Inflammatory macrophage treated with lipopolysaccharide for 1 hour (primary cell): ENCODE results near the gene GNG2.

Experiments used
- DNase-seq, 2 donors: peaks; one replicate each; pipeline ENCODE4 v3.0.0-alpha.2; 2020 to 2022

The GNG2 gene

DNA sequence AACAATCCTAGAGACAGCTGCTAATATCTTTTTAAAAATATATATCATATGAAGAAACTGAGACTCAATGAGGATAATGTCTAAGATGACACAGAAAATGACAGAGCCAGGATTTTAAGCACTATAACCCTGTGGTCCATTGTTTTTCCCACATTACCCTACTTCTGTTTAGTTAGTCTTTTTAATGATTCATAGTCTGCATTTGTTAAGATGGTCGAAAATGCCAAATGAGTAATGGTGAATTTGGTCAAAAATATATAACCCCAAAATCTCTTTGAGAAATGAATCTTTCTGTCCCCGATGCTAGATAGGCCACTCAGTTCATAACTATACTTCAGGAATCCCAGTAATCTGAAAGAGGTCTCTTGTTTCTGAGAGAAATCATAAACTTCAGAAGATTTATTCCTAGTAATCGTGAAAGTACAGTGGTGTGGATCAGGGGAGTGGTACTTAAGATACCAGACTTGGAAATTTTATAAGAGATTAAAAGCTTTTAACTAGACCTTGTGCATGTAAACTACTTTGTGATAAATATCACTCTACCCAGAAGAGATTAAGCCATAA, 139.7 kb downstream of the GNG2 start:
- no peak for DNase-seq

DNA sequence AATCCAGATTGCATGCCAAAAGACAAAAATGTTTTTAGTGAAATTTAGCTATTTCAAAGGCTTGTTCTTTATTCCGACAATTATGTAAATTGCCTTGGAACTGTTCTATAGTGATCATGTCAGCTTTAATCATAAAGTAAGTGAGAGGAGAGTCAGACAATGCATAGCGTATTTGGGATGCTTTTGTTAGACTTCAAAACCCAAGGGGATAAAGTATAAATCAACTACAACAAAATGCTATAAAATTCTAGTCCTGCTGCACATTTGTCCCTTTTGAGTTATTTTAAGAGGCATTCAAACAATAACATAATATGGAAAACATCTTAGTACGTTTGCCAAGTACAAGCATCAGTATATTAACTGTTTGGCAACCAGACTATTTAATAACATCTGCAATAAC, 140.3 kb downstream of the GNG2 start:
- no peak for DNase-seq

DNA sequence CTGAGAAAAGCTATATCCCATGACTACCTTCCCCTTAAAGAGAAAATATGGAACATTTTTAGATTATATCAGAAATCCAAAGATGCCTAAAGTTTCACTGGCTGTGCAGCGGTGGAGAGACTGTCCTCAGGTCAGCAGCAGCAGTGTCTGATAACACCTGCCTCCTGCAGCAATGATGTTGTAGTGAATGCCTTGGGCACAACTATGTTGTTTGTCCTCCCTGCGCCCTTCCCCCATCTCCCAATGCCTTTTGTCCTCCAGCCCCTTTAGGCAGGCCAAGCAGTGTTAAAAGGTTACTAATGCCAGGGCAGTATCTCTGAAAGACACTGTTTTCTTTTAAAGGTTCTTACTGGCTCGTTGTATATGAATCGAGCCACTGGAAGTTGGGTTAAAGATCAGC, 142.1 kb downstream of the GNG2 start:
- no peak for DNase-seq

DNA sequence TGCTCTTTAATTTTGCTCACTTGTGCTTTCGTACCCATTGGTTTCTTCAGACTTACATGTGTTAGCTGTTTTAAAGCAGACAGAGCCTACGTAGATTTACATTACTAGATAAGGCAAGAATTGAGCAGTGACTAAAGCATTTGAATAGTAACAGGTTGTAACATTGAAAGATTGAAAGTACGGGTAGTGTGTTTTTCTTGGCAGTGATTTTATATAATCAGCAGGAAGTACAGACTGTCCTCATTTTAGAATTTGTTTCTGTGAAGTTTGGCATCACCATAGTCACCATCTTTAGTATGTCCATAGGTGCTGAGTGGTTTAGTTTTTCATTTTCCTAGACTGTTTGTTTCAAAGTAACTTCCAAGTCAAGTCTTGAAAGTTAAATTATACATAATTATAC, 142.9 kb downstream of the GNG2 start:
- DNase-seq = no peak

DNA sequence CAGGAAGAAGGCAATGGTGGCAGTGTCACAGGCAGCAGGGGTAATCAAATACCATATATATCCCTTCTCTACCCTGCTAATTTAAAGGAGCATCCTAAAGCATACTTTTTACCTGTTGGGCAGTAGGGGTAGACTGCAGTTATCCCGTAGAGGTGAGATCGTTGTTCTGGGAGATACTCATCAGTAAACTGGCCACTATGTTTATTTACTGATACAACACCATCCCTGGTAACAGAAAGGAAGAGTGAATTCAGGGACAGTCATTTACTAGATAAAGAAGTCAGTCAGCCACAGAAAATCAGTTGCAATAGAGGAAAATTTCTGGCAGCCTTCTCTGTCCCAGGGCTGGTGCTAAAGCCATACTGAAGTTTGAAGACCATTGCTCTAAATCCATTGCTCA, 145.2 kb downstream of the GNG2 start:
- no peak for DNase-seq

DNA sequence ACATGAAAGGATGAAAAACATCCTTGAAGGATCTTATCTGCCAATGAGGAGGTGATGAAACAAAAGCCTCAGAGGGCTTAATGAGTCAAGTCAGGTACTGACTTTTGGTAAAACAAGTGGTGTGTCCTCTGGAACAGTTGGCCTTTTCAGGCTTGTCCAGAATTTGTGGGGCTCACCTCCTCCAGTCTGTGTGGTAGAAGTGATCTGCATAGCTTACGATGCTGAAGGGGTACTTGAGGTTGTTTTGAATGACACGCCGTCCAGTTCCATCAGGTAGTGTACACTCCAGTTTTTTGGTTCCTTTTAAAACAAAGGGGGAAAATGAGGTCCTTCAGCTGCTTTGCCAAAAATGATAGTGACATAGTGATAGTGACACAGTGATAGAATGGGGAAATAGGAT, 145.9 kb downstream of the GNG2 start:
- DNase-seq = no peak

DNA sequence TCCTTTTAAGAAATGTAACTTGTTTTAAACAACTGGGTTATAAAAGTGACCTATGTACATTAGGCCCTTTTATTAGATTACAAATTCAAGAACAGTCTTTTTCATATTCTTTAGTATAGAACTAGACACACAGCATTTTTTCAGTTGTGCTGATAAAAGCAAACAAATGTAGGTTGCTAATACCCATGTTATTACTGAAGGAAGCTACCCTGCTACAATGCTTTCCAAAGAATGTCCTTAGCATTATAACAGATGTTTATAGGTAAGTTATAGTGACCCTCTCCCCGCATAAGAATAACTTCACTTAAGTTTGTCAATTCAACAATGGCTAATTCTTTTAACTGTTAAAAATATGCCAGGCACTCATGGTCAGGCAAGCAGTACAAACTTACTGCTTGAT, 146.8 kb downstream of the GNG2 start:
- no peak for DNase-seq

DNA sequence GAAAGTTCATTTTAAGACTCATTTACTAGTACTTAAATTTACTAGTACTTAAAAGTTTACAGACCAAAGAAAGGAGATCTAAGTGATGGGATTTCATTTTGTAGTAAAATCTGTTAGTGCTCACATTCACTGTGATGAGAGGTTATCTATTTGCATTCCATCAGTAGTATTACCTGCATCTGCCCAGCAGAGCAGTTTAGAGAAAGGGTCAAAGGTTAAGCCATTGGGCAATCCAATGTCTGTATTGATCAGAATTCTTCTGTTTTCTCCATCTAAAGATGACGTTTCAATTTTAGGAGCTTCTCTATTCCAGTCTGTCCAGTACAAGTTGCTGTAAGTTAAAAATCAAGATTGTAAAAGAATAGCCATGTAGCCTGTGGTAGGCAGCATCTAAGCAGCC, 147.2 kb downstream of the GNG2 start:
- DNase-seq = no peak

DNA sequence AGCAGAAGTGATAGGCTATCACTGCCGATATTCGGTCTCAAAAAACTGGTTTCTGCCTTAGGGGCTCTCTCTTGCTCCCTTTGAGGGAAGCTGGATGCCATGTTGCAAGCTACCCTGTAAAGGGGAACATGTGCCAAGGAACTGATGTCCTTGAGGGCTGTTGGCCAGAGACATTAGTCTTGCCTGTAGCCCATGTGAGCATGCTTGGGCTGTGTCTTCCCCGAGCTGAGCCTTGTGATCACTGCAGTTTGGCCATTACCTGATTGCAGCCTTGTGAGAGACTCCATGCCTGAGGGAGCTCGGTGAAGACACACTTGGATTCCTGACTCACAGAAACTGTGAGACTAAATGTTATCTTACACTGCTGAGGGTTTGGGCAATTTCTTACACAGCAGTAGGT, 147.7 kb downstream of the GNG2 start:
- DNase-seq = no peak

DNA sequence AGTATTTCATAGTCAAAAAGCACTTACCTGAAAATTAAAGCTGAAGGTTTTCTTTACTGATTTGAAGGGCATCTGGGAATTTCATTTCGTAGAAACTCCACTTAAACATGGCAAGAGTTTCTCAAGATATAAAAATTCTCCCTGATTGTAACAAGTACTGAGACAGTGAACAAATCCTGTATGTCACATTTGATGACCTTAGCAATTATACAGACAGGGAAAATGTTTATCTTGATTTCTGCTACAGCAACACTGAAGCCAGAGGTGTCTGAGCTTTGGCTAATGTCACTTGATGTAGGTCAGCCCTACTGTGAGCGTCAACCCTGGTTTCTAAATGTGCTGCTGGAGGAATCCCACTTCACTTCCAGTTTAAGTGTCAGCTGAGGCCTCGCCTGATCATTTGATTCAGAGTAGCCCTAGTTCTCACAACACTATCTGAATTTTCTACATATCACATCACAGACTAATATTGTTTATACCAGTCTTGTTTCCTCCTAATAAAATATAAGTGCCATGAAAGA, 149.8 kb downstream of the GNG2 start:
- DNase-seq = no peak

DNA sequence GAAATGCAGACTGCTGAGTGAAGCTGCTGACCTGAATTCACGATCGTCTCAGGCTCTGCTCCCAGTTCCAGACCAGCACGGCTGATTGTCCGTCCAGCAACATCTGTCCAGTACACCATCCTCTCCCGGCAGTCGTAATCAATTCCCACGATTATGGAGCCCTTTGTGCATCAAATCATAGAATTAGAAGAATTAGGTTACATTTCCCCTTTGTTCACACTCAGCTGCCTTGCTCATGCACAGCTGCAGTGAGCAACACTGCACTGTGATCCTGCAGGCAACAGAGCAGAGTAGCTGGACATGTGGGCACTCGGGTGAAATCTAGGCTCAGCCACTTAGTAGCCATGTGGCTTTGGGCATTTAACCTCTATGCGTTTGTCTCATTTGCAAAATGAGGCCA, 151.1 kb downstream of the GNG2 start:
- DNase-seq = no peak

DNA sequence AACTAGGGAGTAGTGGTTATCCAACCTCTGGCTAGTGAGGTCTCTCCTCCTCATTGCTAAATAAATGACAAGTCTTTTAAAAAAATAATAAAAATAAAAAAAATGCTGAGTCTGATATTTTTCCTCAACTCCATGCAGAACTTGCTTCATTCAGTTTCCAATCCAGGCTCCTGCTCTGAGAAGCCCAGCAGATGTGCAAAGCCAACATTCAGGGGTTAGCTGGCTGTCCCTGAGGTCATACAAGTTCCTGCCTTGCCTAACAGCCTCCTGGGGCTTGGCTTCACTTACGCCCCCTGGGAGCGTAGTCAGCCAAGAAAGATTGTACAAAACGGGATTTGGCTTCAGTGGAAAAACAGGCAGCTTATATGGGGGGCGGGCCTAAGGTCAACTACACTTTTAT, 152.2 kb downstream of the GNG2 start:
- no peak for DNase-seq

DNA sequence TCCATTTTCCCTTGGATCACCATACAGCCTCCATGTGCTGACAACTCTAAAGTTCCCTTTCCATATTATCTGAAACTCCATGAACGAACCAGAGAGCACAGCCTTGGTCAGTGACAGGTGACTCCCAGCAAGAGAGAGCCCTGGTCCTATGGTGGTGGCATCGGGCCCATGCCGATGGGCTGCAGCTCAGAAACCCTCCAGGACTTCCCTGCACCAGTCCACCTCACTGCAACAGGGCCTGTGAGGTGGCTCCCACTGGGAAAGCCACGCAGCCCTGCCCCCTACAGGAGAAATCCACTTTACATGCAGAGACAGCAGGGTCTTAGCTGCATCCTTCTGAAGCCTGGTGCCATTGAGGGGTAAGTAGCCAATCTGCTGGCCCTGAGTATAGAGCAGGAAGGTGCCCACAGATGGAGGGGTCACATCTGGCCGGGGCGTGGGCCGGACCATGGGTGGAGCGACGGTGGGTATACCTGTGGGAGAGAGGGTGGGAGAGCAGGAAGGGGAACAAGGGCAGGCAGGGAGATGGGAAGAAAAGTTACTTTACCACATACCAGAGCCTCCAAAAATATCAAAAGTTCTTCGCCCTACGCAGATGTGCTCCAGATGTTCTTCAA, 153.7 kb downstream of the GNG2 start:
- no peak for DNase-seq

DNA sequence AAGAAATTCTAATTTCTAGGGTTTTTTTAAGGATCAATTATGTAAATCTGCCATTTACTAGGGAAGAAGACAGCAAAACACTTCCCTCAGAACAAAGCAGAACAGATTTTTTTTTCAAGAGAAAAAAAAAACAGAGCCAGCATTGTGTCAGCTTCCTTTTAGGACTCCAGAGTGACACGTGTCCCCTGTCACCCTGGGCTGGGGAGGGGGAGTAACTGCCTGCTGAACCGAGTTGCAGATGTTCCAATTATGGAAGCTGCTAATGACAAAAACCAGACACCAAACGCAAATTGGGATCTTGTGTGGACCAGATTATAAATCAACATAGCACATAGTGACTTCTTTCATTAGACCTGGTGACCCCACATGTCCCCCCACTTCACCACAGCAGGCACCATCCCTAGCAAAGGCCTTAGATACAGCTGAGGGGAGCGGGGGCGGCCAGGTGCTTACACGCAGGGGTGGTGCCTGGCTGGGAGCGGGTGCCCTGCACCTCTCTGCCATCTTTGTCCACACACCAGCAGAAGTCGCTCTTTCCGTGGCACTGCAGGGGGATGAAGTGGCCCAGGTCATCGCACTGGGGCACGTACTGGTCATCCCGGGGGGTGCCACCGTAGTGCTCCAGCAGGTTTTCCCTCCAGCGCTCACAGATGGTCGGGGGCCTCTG, 154.3 kb downstream of the GNG2 start:
- no peak for DNase-seq

DNA sequence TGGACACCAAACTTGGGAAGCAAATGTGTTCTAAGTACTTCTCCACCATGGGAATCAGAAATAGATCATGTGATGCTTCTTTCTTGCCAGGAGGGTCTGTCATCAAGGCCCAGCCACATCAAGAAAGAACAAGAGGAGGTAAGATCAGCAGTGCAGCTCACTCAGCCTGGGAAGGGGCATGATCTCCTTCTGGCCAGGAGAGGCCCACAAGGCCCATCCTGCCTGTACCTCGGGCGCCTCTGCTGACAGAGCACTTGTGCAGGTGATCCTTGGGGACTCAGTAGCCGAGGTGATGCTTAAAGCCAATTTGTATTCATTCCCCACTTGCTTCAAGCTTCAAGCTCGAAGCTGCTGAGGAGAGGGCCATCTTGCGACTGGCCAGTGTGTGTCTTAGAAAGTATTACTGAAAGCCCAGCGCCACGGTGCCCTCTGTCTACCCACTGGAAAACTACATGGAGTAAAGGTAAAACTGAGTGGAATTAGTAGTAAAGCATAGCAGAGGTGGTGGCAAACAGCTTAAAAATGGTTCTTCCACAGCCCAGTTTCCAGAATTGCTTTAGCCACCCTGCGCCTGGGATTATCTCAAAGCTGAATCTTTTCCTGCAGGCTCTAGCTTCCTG, 155.1 kb downstream of the GNG2 start:
- DNase-seq = no peak

DNA sequence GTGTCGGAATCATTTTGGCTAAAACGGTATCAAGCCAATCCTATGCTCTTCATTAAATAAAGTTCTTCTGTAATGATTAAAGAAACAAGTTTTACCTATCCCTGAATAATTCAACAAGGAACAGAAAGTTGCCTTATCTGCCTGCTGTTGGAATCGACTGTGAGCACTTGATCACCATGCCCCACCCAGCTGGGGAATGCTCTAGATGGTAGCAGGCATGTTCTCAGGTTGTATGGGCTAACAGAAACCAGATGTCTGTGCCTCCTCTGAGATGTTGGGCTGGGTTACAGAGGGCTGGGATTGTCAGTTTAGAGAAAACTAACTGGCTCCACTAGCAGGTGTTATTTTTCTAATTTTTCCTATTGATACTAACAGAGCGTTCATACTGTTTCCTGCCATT, 157.8 kb downstream of the GNG2 start:
- DNase-seq = no peak

DNA sequence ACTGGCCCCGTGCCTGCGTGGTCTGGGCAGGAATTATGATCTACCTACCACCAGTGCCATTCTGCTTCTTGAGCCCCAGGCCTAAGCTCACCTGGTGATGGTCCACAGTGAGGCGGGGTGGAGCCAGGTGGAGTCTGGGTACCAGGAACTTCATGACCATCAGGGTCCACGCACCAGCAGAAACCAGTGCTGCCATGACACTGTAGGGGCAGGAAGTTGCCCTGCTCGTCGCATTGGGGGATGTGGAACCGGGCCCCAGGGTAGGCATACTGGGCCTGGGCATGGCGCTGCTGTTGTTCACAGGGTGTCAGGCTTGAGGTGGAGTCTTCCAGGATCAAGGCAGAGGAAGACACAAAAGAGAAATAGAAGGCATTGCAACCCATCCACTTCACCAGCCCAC, 158.6 kb downstream of the GNG2 start:
- DNase-seq = no peak
